Transverse colon (tissue), 4 donors: Measurements from ENCODE around the gene PC. TPM values are rescaled to one million over a fixed set of nuclear protein-coding genes. Genes with fewer than 3 reads are reported as not detected.

Experiments used
- DNase-seq: peaks from one replicate; pipeline ENCODE4 v3.0.0-alpha.2; 2019
- H3K27ac ChIP-seq, 4 donors: fragments of 200-600 bp; sonication (generic); 2 replicates each; pipeline ENCODE4 v1.5.1; 2016 to 2018; ENCODE audit warnings: inconsistent platforms in 4 of 4
- H3K27me3 ChIP-seq: fragments of 200-600 bp; sonication (generic); 2 replicates; pipeline ENCODE4 v1.5.1; 2017; ENCODE audit warnings: inconsistent platforms
- H3K36me3 ChIP-seq, 4 donors: fragments of 200-600 bp; sonication (generic); 2 replicates each; pipeline ENCODE4 v1.5.1; 2017 to 2019; ENCODE audit warnings: inconsistent platforms in 4 of 4
- H3K4me1 ChIP-seq, 4 donors: fragments of 200-600 bp; sonication (generic); 2 replicates each; pipeline ENCODE4 v1.5.1; 2017 to 2020; ENCODE audit warnings: inconsistent platforms in 4 of 4
- H3K4me3 ChIP-seq, 4 donors: fragments of 200-600 bp; sonication (generic); 1 replicate in 1 of 4; 2 replicates in 3 of 4; pipeline versions ENCODE4 v1.5.1 to v1.6.1; 2017 to 2019; ENCODE audit warnings: inconsistent platforms in 4 of 4
- H3K9me3 ChIP-seq, 2 donors: fragments of 200-600 bp; sonication (generic); 2 replicates each; pipeline ENCODE4 v1.5.1; 2017 to 2019; ENCODE audit warnings: inconsistent platforms in 2 of 2
- EP300 ChIP-seq: sonication (generic); formaldehyde crosslinking; IDR thresholded peaks from one replicate; pipeline ENCODE4 v1.6.1; 2017; ENCODE audit warnings: antibody characterized with exemption, low read depth
- POLR2A ChIP-seq: fragments of 450-650 bp; IDR thresholded peaks from one replicate; pipeline ENCODE4 v1.6.1; 2016; ENCODE audit warnings: antibody characterized with exemption, mild to moderate bottlenecking, moderate library complexity
- POLR2AphosphoS5 ChIP-seq, 3 donors: sonication (generic); formaldehyde crosslinking; IDR thresholded peaks; one replicate each; pipeline ENCODE4 v1.6.1; 2016; ENCODE audit warnings: antibody characterized with exemption in 3 of 3
- WGBS, 2 donors: methylation state at CpG; one replicate each; pipeline ENCODE4 v1.1.5; 2018; ENCODE audit warnings: low coverage in 1 of 2; 5-methylcytosine and 5-hydroxymethylcytosine counted together
- in situ Hi-C, 4 donors: fragments of 200-750 bp; cut with MboI; loops; one replicate each; pipeline versions ENCODE4 v1.15.0 to v1.15.1; 2017; ENCODE audit warnings: low sequenced_read_pairs in 3 of 4, low pct_ligation_motif_present in 1 of 4, low pct_unique_long_range_greater_than_20kb in 1 of 4
- intact Hi-C: fragments of 100-400 bp; cut with DNase I; formaldehyde crosslinking; loops from one replicate; pipeline ENCODE4 v1.15.1; 2023; ENCODE audit warnings: low total_unique reads
- total RNA-seq, 4 donors: library from RNA; depleted of rRNA; stranded (reverse); fragments of >200 nt; gene quantifications; one replicate each; pipeline ENCODE4 v1.1.0, GENCODE V29; 2016
- TF ChIP-seq, protein P1 (sequence below), 5 experiments: fragments of 200-600 bp in 3 of 5; fragments of 450-650 bp in 2 of 5; sonication (generic) in 3 of 5; IDR thresholded peaks; 1 replicate in 2 of 5; 2 replicates in 3 of 5; pipeline ENCODE4 v1.5.1; 2016 to 2017; ENCODE audit warnings: antibody characterized with exemption in 5 of 5, inconsistent platforms in 3 of 5, mild to moderate bottlenecking in 2 of 5, moderate library complexity in 1 of 5

PC gene
- total RNA-seq, 4 donors from 2014 or later, result 14.9 to 246 (median 38.1) TPM

DNA sequence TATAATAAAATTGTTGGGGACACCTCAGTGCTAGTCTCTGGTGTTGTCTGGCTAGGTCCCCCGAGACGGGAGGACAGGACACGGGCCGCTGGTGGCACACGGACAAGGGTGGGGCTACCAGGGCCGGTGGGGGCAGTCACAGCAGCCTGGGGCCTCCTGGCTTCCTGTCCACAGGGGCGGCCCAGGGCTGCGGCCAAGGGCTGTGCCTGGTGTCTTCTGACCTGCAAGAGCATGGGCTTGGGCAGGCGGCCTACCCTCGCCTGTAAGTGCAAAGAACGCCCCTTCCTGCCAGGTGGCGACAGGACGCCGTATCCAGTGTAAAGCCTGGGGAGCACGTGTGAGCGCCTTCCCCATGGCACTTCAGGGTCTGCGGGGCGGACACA is 97.7 kb downstream of the PC start:
- intact Hi-C loops, result no loop called here
- DNase-seq, result no peak
- 80 to 81% methylated on average over 2 to 17 of the region's 18 CpGs for WGBS, 2 donors

DNA sequence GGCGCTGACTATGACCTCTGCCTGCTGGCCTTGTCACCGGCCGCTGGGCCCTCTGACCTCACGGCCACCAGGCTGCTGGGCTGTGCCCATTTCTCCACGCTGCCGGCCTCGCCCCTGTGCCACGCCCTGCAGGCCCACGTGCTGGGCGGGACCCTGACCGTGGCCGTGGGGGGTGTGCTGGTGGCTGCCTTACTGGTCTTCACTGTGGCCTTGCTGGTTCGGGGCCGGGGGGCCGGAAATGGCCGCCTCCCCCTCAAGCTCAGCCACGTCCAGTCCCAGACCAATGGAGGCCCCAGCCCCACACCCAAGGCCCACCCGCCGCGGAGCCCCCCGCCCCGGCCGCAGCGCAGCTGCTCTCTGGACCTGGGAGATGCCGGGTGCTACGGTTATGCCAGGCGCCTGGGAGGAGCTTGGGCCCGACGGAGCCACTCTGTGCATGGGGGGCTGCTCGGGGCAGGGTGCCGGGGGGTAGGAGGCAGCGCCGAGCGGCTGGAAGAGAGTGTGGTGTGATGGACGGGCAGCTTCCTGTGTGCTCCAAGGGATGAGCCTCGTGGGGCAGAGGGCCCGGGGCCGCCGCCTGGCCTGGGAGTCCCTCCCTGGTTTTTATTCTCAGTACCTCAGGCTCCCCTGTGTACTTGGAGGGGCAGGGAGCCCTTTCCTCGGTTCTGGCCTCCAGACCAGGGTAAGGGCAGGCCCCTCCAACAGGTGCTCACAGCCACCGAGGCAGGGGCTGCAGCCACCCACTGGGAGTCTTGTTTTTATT is 98.3 kb downstream of the PC start:
- DNase-seq, result no peak
- H3K4me3 ChIP-seq, result no peak overlapping the region
- in situ Hi-C loops (no loop called here), intact Hi-C loops (no loop called here)
- 88 to 90% methylated on average over 2 to 30 of the region's 41 CpGs for WGBS, 2 donors
- no peak overlapping the region for H3K27ac ChIP-seq
- H3K36me3 ChIP-seq, result no peaks in the 10 kb centered on the region
- H3K4me1 ChIP-seq, result peaks cover 10 to 28% (median 25%) of the 10 kb centered on the region in 4 donors
- H3K27me3 ChIP-seq, result no peaks in the 10 kb centered on the region
- TF ChIP-seq POLR2A, result no peak
- TF ChIP-seq POLR2AphosphoS5 (IDR thresholded peaks at IDR 0.05), result no peak
- no peak for TF ChIP-seq EP300
- TF ChIP-seq, protein P1, sequence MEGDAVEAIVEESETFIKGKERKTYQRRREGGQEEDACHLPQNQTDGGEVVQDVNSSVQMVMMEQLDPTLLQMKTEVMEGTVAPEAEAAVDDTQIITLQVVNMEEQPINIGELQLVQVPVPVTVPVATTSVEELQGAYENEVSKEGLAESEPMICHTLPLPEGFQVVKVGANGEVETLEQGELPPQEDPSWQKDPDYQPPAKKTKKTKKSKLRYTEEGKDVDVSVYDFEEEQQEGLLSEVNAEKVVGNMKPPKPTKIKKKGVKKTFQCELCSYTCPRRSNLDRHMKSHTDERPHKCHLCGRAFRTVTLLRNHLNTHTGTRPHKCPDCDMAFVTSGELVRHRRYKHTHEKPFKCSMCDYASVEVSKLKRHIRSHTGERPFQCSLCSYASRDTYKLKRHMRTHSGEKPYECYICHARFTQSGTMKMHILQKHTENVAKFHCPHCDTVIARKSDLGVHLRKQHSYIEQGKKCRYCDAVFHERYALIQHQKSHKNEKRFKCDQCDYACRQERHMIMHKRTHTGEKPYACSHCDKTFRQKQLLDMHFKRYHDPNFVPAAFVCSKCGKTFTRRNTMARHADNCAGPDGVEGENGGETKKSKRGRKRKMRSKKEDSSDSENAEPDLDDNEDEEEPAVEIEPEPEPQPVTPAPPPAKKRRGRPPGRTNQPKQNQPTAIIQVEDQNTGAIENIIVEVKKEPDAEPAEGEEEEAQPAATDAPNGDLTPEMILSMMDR (IDR thresholded peaks at IDR 0.05), result no peak
- no peaks in the 10 kb centered on the region for H3K9me3 ChIP-seq

More for the DNA sequence above, 97.7 kb downstream of the PC start:
- Histone ChIP-seq H3K9me3 (no peaks in the 10 kb centered on the region), H3K36me3 (no peaks in the 10 kb centered on the region), H3K27me3 (no peaks in the 10 kb centered on the region), H3K4me1 (peaks cover 6 to 30% (median 26%) of the 10 kb centered on the region in 4 donors), H3K27ac (no peak overlapping the region), H3K4me3 (no peak overlapping the region)
- in situ Hi-C loops, result no loop called here
- TF ChIP-seq EP300, result no peak
- TF ChIP-seq POLR2AphosphoS5 (IDR thresholded peaks at IDR 0.05), result no peak
- TF ChIP-seq, protein P1 (IDR thresholded peaks at IDR 0.05), result no peak
- no peak for TF ChIP-seq POLR2A

DNA sequence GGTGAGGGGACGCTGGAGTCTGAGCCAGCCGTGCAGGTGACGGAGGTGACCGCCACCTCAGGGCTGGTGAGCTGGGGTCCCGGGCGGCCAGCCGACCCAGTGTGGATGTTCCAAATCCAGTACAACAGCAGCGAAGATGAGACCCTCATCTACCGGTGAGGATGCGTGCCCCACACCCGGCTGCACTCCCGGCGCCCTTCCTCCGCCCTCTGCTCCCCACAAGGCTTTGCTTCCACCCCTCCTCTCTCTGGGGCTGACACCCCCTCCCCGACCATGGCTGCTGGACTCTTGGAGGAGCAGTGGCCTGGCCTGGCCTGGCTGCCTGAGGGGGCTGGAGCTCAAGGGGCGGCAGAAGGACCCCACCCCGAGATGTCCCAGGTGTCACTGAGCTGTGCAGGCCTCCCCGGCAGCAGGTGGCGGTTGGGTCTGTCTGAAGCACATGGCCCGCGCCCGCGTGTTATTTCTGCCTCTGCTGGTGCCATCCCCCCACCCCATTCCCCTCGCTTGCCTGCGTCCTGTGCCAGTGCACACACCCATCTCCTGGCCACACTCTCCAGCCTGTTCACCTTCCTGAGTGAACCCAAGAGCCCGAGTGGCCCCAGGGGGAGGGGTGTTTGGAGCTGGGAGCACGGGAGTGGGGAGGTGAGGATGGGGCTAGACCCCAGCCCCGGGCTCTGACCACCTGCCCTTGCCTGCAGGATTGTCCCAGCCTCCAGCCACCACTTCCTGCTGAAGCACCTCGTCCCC is 99.1 kb downstream of the PC start:
- TF ChIP-seq POLR2A, result no peak
- TF ChIP-seq POLR2AphosphoS5 (IDR thresholded peaks at IDR 0.05), result no peak
- TF ChIP-seq EP300, result no peak
- in situ Hi-C loops, result no loop called here
- H3K36me3 ChIP-seq, result no peaks in the 10 kb centered on the region
- WGBS, 2 donors, result 60 to 82% methylated on average over 1 to 29 of the region's 29 CpGs
- H3K27ac ChIP-seq, result no peak overlapping the region
- H3K4me3 ChIP-seq, result no peak overlapping the region
- no peak for DNase-seq
- H3K4me1 ChIP-seq, result peaks cover 8 to 21% (median 18%) of the 10 kb centered on the region in 4 donors
- H3K9me3 ChIP-seq, result no peaks in the 10 kb centered on the region
- H3K27me3 ChIP-seq, result no peaks in the 10 kb centered on the region
- intact Hi-C loops, result no loop called here

DNA sequence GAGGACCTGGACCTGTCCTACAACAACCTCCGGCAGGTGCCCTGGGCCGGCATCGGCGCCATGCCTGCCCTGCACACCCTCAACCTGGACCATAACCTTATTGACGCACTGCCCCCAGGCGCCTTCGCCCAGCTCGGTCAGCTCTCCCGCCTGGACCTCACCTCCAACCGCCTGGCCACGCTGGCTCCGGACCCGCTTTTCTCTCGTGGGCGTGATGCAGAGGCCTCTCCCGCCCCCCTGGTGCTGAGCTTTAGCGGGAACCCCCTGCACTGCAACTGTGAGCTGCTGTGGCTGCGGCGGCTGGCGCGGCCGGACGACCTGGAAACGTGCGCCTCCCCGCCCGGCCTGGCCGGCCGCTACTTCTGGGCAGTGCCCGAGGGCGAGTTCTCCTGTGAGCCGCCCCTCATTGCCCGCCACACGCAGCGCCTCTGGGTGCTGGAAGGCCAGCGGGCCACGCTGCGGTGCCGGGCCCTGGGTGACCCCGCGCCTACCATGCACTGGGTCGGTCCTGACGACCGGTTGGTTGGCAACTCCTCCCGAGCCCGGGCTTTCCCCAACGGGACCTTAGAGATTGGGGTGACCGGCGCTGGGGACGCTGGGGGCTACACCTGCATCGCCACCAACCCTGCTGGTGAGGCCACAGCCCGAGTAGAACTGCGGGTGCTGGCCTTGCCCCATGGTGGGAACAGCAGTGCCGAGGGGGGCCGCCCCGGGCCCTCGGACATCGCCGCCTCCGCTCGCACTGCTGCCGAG is 99.8 kb downstream of the PC start:
- in situ Hi-C loops, result no loop called here
- DNase-seq, result no peak
- no peak overlapping the region for H3K4me3 ChIP-seq
- intact Hi-C loops, result no loop called here
- peaks cover 6 to 17% (median 12%) of the 10 kb centered on the region in 4 donors for H3K4me1 ChIP-seq
- H3K27me3 ChIP-seq, result no peaks in the 10 kb centered on the region
- no peaks in the 10 kb centered on the region for H3K36me3 ChIP-seq
- WGBS, 2 donors, result 96% methylated on average over 62 of the region's 62 CpGs; no CpG with 5 or more reads in 1 of the 2 donors
- H3K9me3 ChIP-seq, result no peaks in the 10 kb centered on the region
- TF ChIP-seq EP300 (no peak), POLR2AphosphoS5 (IDR thresholded peaks at IDR 0.05) (no peak), POLR2A (no peak)
- TF ChIP-seq, protein P1 (IDR thresholded peaks at IDR 0.05), result no peak
- no peak overlapping the region for H3K27ac ChIP-seq
